GM18520 (cell line): ENCODE results near the gene EGFL8.
"Not testable (repeated sequence)": the region's sequence is repeated elsewhere in the genome, so short reads cannot be mapped to it uniquely, and the experiment has no call there.

Source experiments
- ATAC-seq: cut with Tn5 transposase; IDR thresholded peaks from one replicate; pipeline ENCODE4 v1.9.1; 2021; ENCODE audit not compliant: unreplicated experiment

Gene EGFL8

DNA sequence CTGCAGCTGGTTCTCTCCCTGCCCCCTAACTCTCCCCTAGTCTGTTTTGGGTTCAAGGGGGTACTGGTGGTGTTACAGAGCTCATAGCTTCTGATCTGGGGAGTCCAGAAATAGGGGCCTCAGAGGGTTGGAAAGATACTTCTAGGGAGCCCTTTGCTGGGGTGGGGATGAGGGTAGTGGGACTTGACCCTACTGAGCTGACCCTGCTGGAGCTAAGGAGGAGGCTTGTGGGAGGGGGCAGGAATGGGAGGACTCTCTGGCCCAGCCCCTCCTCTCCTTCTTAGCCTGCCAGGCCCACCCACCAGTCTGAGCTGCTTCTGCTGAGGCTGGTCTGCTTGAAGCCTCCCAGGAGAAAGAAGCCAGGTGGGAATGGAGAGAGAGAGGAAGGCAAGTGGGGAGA is at the start of gene EGFL8:
EGFL8 (plus strand) TSS at position 301 of the 400 bp plus-strand sequence. CDS start 1,571 bp downstream, outside the sequence.
- ATAC-seq = no peak

DNA sequence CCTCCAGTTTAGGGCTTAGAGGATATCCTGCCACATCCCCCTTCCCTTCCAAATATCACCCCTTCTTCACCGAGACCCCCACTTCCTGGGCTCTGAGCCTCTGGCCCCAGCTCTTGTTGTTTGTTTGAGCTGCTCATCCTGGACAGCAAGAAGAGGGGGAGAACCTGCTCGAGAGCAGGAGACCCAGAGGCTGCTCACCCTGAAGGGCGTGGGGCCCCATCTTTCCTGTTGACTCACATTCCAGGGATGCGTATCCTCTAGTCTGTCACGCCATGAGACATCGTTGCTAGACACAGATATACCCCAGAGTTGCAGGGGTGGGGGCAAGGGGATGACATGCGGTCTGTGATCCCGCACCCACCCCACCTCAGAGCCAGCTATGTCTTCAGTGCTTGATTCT is 49.6 kb upstream of the EGFL8 start:
- ATAC-seq = no peak

DNA sequence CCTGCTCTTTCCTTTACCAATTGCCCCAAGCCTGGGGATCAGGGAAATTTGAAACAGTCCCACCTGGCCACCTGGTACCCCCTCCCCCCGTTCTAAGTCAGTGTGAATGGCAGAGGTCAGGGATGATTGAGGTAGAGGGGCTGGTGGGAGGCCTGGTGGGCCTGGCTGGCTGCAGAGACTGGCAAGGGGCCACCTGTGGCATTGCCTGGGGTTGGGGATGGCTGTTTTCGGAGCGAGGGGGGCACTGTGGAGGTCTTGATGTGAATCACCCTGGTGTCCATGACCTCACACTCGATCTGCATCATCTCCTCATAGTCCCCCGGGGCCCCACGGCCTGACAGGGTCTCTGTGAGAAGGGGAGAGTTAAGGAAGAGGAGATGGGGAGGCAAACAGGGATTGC is 48.8 kb upstream of the EGFL8 start:
- ATAC-seq = no peak

DNA sequence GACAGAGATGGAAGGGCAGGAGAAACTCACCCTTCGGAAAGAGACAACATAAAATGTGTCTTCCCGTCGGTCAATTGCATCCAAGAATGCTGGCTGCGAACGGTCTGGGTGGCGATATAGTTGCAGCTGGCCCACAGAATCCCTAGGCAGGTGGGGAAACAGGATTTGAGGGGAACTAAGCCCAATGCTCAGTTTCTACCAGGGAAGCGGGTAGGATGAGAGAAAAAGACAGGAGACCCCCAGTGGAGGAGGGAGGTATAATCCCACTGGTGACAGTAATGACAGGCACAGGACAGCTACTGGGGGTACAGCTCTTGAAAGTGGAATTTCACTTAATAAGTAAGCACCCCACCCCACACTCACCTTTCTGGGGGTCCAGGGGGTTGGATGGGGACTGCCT is 47.7 kb upstream of the EGFL8 start:
- no peak for ATAC-seq

DNA sequence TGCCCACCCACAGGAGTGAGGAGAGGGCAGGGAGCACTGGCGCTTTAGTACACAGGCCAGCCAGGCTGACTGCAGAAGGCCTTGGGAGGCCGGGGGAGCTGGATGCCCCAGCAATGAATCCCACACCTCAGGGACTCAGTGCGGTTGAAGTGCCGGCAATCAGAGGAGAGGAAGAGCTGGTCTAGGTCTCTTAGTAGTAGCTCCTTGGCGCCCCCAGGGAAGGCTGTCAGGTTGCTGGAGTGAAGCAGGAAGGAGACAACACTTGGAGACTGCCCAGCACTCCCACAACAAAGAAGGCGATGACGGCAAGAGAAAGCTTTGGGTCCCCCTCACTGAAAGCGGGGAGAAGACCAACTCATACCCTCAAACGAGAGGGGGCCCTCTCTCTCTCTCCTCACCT is 46.9 kb upstream of the EGFL8 start:
- no peak for ATAC-seq

DNA sequence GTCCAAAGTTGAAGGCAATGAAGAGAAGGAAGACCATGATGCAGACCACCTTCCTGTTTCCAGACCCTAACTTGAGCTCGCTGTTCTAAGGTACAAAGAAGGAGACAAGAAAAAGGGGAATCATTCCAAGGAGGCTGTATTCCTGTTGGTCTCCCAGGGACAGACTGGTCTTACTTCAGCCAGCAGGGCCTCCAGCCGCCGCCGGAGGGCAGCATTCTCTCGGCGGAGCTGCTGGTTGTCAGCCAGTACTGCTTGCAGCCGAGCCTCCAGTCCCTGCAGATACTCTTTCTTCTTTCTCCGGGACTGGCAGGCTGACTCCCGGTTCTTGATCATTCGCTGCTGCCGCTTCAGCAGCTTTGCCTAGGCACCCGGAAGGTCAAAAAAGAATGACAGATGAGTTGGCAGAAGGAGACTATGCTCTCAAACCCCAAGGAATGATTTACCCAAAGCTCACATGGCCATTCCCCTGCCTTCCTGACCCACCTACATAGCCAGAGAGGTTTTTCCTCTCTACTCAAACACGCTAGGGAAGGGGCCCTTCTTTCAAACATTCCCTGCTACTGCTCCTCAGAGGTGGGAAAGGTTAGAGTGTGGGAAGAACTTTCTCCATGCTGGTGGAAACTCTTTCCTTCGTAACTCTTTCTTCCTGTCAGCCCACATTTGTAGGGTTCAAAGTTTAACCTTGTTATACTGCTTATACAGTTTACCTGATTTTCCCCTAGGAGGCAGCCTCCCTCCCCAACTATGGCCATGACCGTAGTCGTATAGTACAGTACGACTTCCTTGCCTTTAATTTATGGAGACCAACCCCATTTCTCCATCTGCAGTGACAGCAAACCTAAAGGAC is 45.4 kb upstream of the EGFL8 start:
- no peak for ATAC-seq

DNA sequence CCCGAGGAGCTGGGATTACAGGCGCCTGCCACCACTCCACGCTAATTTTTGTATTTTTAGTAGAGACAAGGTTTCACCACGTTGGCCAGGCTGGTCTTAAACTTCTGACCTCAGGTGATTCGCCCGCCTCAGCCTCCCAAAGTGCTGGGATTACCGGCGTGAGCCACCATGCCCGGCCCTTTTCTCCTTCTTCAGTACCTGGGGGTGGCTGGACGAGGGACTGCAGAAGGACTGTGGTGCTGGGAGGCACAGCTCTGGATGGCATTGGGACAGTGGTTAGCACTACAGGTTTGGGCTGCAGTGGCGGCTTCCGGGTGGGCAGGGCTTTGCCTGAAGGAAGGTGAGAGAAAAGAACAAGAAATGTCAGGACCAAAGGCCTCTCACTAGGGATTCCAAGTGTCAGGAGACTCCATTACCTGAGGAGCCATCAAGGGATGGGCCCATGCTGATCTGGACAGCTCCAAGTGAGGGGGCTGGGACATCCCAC is 43.8 kb upstream of the EGFL8 start:
- ATAC-seq = no peak

DNA sequence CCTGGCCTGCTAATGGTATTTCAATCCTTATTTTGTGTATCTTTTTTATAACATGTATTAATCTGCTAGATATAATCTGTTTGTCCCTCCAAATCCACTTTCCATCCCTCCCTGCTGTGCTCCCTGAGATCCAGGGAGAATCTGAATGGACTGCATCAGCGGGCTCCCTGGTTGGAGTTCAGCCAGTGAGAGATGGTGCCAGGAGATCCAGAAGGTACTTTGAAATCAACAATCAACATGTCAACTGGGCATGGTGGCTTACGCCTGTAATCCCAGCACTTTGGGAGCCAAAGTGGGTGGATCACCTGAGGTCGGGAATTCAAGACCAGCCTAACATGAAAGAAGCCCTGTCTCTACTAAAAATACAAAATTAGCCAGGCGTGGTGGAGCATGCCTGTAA is 40.7 kb upstream of the EGFL8 start:
- ATAC-seq = no peak

DNA sequence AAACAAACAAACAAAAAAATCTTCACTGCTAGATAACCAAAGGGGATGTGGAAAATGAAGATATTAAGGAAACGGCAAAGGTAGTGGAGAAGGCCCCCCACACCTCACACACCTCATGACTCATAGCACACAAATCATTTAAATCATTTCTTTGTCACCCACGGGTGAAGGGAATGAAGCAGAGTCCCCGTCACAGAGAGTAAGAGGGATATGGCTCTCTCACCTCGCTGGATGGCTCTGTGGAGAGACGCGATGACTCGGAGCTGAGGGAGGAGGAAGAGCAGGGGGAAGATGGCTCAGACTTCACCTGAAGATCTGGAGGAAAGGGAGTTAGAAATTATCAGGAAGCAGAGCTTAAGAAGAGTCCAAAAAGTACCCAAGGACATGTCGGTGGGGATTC is 37.5 kb upstream of the EGFL8 start:
- ATAC-seq = no peak

DNA sequence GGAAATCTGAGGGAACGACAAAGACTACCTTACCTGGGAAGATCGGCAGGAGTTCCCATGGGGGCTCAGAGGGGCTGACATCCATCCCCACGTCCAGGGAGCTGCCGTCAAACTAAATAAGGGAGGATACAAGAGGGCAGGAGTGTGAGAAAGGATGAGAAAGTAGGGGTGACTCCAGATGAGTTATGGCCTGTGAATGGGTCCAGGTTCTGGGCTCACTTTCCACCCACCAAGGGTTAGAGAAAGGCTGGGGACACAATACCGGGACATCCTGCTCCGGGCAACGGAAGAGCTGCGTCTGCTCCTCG is 37.0 kb upstream of the EGFL8 start:
- no peak for ATAC-seq

DNA sequence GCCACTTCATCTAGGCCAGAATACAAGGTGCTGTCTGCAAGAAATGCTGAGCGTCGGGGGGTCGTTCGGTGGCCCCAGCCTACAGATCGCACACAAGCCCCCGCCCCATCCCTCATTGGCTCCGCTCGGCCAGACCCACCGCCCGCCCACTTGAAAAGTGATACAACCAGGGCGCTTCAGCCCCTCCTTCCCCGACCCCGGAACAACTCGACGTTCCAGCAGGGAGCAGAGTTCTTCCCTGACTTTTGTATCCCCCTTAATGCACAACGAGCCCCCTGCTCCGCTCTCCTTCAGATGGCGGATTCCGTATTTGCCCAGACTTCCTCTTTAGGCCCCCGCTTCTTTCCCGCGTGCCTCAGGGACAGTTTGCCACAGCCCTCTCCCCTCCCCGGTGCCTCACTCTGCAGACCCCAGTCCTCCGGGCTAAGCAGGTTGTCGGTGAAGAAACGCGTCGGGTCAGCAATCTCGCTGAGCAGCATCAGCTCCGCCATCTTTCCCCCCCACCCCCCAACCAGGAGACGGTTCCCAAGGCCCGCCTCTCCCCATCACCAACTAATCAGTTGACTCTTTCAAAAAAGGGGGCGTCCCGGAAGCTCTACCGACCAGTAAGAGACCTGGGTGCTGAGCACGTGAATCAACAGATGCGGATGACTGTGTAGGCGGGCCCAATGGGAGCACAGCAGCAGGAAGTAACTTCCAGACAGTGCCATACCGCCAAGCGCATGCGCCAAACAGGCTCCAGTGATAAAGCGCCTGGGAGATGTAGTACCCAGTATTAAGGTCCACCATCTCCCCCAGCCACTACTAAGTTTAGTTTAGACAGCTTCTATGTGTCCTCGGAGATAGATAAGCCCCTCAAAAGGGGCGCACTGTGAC is 36.4 kb upstream of the EGFL8 start, which contains the start of gene ATF6B:
ATF6B (minus strand) TSS at position 530 of the 876 bp plus-strand sequence; CDS start at position 491, 39 bp downstream.
- ATAC-seq = peak; percentile 93

DNA sequence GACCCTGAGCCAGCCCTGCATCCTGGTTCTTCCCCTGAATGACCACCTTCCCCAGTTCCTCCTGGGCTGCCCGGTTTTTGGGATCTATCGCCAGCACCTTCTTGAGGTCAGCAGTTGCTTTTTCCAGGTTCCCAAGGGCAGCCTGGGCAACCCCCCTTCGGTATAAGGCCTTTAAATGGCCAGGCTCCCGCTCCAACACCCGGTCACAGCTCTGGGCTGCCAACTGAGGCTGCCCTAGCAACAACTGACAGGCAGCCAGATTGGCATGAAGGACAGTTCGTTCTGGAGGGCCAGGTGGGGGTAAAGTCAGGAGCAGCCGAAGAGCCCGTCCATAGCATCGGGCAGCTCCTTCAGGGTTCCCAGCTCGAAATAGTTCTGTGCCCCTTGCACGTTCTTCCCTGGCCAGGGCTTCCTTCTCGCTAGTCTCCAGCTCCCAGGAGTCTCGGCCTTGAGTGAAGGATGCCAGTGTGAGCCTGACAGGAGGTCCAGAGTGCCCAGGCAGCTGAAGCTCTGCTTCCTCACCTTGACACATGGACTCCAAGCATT is 35.6 kb upstream of the EGFL8 start:
- ATAC-seq = no peak

DNA sequence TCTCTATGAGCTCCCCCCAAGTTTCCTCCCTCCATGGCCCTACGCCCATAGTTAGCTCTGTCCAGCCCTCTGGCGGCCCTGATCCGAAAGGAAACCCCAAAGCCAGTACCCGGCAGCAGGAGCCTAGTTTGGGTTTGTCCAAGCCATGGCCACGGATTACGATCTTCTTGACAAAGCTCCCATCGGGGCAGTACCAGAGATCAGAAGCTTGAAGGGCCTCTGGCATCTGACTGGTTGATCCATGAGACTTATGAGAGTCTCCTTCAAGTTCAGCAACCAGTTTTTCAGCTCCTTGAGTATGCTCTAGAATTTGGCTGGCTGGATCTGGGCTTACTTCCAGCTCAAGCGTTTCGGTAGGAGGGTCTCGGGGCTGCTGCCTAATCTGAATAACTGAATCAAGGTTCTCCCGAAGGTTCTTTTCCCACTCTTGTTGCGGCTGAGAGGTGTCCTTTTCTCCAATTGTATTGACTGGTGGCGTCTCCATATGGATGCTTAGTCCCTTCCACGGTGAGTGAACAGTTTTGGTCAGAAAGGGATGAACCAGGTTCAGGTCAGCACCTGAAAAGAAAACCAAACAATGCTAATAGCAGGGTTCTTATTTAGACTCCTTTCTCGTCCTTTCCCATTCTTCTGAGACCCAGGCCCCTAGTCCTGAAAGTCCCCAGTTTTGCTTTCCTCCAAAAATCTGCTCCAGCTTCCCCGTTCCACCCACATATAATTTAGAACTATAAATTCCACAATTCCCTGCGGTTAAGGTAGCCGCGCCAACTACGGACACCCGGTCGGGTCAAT is 34.9 kb upstream of the EGFL8 start:
- peak; percentile 5 for ATAC-seq

DNA sequence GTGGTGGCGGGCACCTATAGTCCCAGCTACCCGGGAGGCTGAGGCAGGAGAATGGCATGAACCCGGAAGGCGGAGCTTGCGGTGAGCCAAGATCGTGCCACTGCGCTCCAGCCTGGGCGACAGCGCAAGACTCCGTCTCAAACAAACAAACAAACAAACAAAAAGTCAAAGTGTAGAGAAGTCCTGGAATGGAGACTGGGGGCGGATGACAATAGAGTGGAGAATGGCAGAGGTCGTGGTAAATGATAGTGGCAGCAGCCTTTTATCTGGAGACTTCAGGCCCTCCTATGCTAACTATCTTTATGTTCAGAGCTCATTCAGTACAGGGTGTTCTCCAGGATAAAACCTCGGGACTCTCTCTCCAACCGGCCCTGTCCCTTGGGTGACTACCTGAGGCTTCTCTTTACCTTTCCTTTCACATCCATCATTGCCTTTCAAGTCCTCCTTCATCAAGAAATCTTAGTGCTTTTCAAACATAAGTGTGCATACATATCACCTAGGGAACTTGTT is 32.9 kb upstream of the EGFL8 start:
- no peak for ATAC-seq

DNA sequence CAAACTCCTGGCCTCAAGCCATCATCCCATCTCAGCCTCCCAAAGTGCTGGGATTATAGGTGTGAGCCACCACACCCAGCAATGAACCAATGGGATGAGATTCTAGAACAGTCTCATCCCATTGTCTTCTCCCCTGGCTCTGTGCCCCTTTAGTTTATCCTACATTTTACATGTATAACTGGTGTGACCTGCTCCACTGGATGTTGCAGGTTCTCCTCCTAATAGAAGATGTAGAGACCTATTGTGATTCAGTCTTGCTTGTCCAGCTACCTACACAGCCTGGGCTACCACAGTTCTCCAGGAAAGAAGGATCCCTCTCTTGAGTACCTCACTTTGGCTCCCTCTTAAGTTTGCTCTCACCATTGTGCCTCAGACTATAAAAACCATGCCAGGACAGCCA is 32.3 kb upstream of the EGFL8 start:
- no peak for ATAC-seq

DNA sequence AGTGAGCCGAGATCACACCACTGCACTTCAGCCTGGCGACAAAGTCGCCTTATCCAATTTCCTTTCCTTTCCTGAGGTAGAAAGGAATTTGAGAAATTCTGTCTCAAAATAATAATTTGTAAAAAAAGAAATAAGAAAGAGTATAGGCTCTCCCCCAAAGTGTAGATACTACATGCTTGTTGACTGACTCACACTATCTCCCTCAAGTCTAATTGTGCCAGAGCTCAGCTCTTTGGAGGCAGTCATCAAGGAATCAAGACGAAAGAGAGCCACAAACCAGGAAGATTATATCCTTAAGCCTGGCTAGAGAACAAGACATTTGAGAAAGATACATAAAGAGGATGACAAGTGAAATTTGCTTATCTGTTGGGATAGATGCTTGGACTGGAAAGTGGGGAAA is 30.6 kb upstream of the EGFL8 start:
- ATAC-seq = no peak

DNA sequence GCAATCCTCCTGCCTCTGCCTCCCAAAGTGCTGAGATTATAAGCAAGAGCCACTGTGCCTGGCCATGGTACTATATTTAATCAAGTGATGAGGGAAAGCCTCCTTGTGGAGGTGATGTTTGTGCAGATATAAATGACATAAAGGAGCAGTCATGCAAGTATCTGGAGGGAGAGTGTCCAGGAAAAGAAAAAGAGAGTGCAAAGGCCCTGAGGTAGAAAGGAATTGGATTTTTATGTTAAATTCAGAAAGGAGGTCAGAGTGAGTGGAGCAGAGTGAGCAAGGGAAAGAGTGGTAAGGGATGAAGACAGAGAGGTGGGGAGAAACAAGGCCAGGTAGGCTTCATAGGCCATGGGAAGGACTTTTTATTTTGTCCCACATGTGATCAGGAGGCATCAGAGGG is 26.9 kb upstream of the EGFL8 start:
- ATAC-seq = no peak

DNA sequence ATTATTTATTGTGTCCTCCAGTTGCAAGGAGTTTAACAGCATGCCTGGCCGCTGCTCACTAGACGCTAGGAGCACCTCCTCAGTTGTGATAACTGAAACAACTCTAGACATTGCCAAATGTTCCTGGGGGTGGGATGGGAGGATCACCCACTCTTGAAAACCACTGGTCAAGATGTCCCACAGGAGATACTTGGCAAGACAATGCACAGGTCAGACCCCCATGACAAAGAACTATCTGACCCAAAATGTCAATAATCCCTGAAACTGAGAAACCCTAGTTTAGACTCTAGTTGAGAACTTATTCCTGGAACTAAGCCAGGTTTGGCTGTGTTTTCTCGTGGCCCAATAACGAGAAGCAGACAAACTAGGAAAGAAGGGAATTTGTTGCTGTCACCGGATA is 24.8 kb upstream of the EGFL8 start:
- ATAC-seq = no peak

DNA sequence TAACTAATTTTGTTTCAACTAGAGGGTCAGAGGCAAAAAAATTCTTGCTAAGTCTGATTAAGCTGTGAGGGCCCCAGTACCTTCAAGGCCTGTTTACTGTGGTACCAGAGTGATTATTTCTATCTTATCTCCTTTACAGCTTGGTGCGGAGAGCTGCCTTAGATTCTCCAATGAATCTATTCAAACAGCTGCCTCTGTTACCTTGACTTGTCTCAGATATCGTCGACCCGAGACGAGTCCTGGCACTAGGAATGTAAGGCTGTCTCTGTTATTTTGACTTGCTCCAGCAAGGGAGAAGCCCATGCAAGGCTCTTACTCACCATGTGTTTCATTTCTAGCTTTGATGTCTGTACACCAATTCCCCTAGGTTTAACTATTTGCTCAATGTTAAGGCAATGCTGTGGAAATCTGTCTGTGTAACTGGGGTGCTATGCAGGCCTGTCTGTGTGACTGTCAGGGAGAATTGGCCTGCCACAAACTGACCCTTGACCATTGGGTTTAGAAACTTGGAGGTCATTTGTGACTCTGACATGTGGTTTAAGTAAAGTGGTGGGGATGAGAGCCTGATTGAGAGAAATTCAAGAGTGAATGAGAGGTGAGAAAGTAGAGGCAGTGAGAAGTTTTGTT is 23.9 kb upstream of the EGFL8 start:
- ATAC-seq = no peak

DNA sequence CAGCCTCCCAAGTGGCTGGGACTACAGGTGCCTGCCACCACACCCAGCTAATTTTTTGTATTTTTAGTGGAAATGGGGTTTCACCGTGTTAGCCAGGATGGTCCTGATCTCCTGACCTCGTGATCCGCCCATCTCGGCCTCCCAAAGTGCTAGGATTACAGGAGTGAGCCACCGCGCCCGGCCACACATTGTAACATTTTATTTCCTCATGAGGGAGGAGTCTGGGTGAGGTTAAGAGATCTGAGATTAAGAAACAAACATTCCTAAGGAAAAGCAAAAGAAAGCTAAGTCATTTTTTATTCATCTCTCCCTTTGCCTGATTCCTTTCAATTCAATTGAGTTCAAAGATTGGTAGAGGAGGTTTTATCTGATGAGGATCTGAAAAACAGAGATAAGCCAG is 20.2 kb upstream of the EGFL8 start:
- ATAC-seq = not testable (repeated sequence)
